Germinal center (tissue), 1 donor: ENCODE measurements around the gene DPF3.
A peak's percentile ranks its signal among the peaks of the same experiment; 100 is the strongest.
"Not testable (repeated sequence)": the region's sequence is repeated elsewhere in the genome, so short reads cannot be mapped to it uniquely, and the experiment has no call there.

Experiments used
- DNase-seq: peaks from one replicate; pipeline ENCODE4 v3.0.0; 2012; ENCODE audit warnings: mixed read lengths, low spot score

Gene DPF3

DNA sequence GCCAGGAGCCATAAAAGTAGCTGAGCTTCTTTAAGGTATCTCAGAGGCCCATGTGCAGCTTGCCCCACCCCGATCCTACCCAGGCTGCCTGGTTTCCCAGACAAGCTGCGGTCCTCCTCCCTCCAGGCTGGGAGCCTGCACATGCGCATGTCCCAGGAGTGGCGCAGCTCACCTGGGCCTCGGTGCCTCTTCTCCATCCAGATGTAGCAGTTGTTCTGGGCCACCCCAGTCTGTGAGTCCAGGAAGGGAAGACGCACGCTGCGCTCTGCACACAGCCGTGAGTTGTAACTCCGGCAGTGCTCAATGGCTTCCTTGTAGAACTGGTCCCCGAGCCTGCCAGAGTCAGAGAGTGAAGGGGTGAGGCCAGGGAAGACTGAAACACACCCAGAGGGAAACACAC lies 122.3 kb downstream of the DPF3 start:
- DNase-seq: no peak

- no peak for DNase-seq
These were observed 127.6 kb downstream of the DPF3 start for GRCh38 chr14:72766296-72766695.

GRCh38 chr14:72763892-72764291 lies 130.0 kb downstream of the DPF3 start:
- no peak for DNase-seq

DNA sequence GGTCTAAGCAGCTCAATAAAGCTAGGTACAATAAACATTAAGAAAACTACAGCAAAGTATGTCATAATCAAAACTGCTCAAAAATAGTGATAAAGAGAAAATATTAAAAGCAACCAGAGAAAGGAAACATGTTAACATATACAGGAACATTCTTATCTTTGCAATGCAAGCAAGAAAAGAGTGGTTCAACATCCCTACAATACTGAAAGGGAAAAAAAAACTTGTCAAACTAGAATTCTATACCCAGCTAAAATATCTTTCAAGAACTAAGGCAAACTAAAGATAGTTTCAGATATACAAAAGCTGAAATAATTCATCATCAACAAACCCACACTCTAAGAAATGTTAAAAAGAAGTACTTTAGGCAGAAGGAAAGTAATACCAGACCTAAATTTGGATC lies 134.2 kb downstream of the DPF3 start:
- no peak for DNase-seq

GRCh38 chr14:72758993-72759392 lies 134.9 kb downstream of the DPF3 start:
- no peak for DNase-seq

GRCh38 chr14:72758420-72758819 lies 135.5 kb downstream of the DPF3 start:
- DNase-seq: no peak

GRCh38 chr14:72756967-72757366 lies 136.9 kb downstream of the DPF3 start:
- DNase-seq: no peak

DNA sequence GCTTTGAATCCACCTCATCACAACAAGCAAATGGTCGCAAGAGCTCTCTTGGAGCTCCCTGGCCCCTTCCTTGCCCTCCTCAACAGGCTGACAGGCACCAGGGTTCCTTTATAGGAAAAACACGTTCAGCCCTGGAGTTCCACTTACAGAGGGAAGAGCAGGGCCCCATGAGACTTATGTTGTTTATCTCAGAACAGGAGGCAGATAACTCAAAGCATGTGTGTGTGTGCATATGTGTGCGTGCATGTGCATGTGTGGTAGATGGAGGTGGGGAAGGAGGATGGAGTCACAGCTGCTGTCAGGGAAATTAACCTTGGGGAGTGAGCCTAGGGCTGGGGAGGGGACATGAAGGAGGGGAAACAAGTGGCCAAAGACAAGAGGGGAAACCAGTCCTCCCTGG lies 138.1 kb downstream of the DPF3 start:
- DNase-seq: no peak

DNA sequence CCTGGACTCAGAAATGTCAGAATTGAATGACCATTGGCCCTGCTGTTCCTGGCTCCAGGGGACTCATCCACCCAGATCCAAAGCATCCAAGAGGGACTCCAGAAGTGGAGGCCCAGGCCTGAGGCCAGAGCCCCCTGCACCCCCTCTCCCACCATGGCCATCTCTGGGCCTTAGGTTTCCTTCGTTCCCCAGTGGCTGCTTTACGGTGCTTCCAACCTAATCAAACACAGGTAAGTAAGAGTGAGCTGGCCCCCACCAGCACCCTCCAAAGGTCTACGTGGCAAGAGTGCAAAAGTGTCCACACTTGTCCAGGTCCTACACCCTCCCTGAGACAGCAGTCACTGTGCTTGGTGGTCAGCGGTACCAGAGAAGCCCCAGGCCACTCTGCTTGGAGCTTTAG lies 139.0 kb downstream of the DPF3 start:
- DNase-seq: no peak

DNA sequence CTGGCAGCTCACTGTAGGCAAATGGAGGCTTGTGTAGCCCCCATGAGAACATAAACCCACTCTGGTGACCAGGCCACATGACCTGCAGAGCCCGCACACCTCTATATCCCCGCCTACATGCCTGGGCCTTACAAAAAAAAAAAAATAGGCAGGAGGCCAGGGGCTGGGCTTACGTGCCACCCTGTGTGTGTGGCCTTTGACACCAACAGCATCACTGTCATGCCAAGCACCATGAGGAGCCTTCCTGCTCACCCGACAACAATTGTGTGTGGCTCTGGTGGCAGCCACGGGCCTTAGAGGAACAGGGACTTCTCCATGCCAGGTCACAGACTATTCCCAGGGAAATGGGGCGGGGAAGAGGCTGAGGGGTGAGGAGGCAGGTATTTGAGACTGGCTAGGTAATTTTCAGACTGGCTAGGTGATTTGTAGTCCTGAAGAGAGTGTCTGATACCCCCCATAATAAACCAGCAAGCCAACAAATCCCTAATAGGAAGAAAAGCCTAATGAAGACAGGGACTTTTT lies 140.0 kb downstream of the DPF3 start:
- no peak for DNase-seq

GRCh38 chr14:72753044-72753710 lies 140.7 kb downstream of the DPF3 start:
- DNase-seq: no peak

- DNase-seq: peak; percentile 24
These were observed 141.9 kb downstream of the DPF3 start for GRCh38 chr14:72752034-72752412.

DNA sequence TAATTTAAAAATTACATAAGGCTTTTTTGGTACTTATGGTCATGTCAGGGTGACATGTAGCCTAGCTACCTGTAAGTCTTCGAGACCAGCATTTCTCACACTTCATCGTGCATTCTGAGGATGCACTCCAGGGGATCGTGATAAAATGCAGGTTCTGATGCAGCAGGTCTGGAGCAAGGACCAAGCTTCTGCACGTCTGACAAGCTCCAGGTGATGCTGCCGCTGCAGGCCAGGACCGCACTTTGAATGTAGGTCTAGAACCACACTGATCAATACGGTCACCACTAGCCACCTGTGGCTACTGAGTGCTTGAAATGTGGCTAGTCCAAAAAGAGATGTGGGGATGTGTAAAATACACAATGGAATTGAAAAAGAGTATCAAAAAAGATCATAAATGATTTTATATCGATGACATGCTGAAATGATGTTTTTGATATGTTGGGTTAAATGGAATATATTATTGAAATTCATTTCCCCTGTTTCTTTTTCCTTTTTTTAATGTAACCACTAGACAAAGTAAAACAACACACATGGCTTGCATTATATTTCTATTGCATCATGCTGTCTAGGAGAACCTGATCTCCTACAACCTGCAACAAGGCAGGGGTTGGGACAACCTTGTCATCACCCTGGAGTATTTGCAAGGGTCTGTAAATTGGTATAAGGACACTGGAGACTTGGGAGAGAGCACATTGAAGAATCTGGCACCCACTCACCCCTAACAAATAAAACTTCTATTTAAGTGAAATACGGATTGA lies 142.4 kb downstream of the DPF3 start:
- no peak for DNase-seq

DNA sequence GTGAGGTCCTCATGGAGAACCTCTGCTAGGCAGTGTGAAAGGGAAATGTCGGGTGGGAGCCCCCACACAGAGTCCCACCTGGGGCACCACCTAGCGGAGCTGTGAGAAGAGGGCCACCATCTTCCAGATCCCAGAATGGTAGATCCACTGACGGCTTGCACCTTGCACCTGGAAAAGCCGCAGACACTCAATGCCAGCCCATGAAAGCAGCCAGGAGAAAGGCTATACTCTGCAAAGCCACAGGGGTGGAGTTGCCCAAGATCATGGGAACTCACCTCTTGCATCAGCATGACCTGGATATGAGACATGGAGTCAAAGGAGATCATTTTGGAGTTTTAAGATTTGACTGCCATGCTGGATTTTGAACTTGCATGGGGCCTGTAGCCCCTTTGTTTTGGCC lies 145.0 kb downstream of the DPF3 start:
- not testable (repeated sequence) for DNase-seq

DNA sequence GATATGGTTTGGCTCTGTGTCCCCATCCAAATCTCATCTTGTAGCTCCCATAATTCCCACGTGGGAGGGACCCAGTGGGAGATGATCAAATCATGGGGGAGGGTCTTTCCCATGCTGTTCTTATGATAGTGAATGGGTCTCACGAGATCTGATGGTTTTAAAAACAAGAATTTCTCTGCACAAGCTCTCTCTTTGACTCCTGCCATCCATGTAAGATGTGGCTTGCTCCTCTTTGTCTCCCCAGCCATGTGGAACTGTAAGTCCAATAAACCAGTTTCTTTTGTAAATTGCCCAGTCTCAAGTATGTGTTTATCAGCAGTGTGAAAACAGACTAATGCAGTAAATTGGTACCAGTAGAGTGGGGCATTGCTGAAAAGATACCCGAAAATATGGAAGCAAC lies 146.2 kb downstream of the DPF3 start:
- no peak for DNase-seq

DNA sequence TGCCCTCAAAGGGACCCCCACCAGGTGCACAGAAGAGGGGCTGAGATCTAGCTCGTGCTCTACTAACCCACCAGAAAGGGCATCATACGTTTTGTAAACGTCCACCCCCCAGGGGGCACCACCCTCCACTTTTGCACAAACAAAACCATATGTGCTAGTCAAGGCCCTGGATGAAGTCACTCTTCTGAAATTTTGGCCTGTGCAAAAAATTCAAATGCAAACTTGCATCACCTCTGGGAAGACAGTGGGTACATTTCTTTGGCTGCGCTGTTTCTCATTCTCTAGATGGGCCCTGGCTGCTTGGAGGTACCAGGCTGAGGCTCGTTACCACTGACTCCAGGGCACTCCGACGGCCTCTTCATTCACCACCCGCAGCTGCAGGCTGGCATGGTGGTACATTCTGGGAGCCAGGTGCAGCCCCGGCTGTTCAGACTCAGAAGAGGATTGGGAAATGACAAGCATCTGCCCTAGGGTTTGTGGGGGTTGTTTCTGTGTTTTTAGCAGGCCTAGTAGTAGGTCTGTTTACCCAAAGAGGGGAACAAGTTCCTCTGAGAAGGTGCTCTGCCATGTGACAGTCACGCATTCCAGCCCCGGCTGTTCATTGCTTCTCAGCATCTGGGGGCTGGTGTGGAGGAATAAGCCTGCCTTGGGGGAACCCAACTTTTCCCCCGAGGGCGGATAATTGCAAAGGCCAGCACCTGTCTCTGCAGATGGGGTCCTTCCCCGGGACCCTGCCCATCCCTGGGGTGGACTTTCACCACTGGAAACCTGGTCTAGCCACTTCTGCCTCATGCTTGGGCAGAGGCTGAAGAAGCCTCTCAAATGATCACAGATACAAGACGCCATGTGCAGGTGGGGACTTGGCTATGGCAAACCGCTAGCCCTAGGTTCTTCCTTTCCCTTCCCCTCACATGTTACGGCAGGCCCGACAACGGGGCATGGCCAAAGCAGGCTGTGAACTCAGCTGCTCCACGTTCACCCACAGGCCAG lies 147.6 kb downstream of the DPF3 start:
- no peak for DNase-seq

- no peak for DNase-seq
These were observed 148.4 kb downstream of the DPF3 start for GRCh38 chr14:72745546-72745945.

- DNase-seq: no peak
These were observed 149.3 kb downstream of the DPF3 start for GRCh38 chr14:72744416-72745120.

DNA sequence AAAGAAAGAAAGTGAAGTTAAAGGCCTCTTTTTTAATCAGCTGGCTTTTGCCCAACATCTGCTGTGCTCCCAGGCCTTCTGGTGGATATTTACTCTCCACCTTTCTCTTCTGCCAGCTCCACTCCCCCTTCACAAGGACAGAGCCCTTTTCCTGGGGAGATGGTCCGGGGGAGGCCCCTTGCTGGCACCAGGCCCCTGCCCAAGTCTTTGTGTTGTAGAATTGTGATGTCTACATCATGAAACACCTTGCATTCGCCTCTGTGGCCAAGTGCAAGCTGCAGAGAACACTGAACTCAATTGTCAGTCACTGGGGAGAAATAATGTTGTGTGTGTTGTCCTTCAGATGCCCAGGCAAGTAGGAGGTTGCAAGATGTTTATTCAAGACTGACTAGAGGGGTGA lies 150.3 kb downstream of the DPF3 start:
- no peak for DNase-seq

GRCh38 chr14:72742838-72743195 lies 151.1 kb downstream of the DPF3 start:
- DNase-seq: no peak

DNA sequence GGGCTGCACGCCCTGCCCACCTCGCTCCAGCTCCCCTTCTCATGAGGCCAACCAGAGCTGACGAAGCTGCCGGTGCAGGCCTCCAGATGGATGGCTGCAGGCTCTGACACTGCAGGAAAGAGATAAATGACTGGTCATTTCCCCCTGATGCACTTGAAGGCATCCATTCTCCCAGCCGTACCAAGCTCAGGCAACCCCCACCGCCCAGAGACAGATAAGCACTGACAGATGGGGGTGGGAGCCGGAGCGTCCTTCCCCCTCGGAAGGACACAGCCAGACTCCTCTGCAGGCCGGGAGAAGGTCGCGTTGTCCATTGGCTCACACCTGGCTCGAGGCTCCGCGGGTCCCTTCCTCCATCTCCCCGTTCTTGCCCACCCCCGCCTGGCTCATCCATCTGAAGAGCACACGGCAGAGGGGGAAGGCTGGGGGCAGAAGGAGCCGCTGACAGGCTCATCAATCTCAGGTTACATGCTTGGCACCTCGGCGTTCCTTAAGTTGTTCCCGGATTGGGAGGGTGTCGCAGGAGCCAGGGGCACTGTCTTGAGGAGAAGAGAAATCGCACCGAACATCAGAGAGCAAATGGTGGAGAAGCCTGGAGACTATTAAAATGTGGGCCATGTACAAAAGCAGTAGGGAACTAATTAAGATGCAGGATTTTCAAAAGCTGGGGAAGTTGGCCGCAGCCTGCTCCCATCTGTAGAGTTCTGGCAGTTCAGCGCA lies 151.6 kb downstream of the DPF3 start:
- no peak for DNase-seq
